Measurements from ENCODE around the gene ADCY9. TPM values are rescaled to one million over a fixed set of nuclear protein-coding genes. Genes with fewer than 3 reads are reported as not detected.
A peak's percentile ranks its signal among the peaks of the same experiment; 100 is the strongest.

ADCY9 gene
- total RNA-seq, 2 experiments from 2014 or later: 3.8 to 4.9 TPM

DNA sequence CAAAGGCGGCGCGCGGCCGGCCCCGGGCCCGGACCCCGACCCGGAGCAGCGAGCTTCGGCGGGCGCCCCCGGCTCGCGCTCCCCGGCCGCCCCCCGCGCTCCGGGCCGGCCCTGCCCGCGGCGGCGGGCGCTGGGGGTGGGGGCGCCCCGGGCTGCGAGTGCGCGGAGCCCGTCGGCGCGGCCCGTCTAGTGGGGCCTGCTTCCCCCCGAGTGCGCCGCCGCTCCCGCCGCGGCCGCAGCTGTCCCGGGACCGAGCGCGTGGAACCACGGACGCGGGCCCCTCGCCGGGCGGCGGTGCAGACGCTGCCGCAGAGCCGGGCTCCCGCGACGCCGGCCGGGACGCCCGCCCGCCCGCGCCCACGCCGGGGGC is 308 bp downstream of the ADCY9 start:
- peak overlapping the region; percentile 69 for H3K4me3 Mint-ChIP-seq
- intact Hi-C loops (cut with micrococcal nuclease): loop anchor here (1.0 to 2.0 kb wide), 2 partner anchors 67 to 137 kb away; no protein-coding TSS in a partner anchor
- H3K27me3 Mint-ChIP-seq: no peaks in the 10 kb centered on the region
- POLR2A ChIA-PET: interaction anchor here (0.6 to 2.2 kb wide), 2 partner anchors 77 to 138 kb away, joined by 8 to 10 read pairs; no protein-coding TSS in a partner anchor
- CTCF ChIA-PET: interaction anchor here (0.6 to 2.3 kb wide), 2 partner anchors 138 to 504 kb away, joined by 3 to 20 read pairs; no protein-coding TSS in a partner anchor
- peaks cover 43% of the 10 kb centered on the region for H3K4me1 Mint-ChIP-seq (ENCODE audit: low read depth)
- DNase-seq: no peak
- no peaks in the 10 kb centered on the region for H3K9me3 Mint-ChIP-seq
- no peak overlapping the region for H3K27ac Mint-ChIP-seq
- H3K36me3 Mint-ChIP-seq: peaks cover 6% of the 10 kb centered on the region

DNA sequence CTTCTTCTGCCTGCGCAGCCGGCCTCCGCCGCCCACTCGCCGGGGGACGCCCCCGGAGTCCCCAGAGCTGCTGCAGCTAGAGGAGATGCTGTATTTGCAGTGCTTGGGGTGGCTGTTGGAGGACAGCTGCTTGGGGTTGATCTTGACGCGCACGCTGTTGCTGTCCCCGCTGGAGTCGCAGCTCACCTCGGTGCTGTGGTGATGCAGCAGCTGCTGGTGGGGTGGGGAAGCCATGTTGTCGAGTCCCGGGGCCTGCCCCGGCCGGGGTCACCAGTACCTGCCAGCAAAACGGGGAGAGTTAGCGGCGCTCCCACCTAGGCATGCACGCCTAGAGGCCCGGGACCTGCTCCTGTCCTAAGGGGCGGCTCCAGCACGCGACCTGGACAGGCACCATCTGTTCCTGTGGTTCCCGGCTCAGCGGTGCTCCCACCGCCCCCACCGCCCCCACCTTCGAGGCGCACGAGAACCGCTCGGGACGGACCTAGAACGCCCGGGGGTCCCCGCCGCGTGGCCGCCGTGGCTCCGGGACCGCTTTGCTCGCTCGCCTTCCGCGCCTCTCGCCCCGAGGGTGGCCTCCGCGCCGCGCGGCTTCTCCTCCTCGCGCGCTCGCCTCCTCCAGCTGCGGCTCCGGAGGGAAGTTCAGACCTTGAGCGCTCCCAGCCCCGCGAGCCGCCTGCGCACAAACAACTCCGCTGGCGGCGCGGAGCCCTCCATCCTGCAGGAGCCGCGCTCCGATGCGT is 863 bp downstream of the ADCY9 start:
- intact Hi-C loops (cut with micrococcal nuclease): loop anchor here (1.0 kb wide), 1 partner anchor 138 kb away; no protein-coding TSS in a partner anchor
- peak overlapping the region; percentile 69 for H3K4me3 Mint-ChIP-seq
- H3K4me1 Mint-ChIP-seq (ENCODE audit: low read depth): peaks cover 45% of the 10 kb centered on the region
- CTCF ChIA-PET: interaction anchor here (0.6 to 2.3 kb wide), 3 partner anchors 74 to 503 kb away, joined by 3 to 20 read pairs (median 4); no protein-coding TSS in a partner anchor
- peaks cover 6% of the 10 kb centered on the region for H3K36me3 Mint-ChIP-seq
- no peak overlapping the region for H3K27ac Mint-ChIP-seq
- peak; percentile 53 for DNase-seq
- POLR2A ChIA-PET: interaction anchor here (0.6 to 2.2 kb wide), 2 partner anchors 78 to 138 kb away, joined by 8 to 10 read pairs; no protein-coding TSS in a partner anchor
- H3K9me3 Mint-ChIP-seq: no peaks in the 10 kb centered on the region
- no peaks in the 10 kb centered on the region for H3K27me3 Mint-ChIP-seq

DNA sequence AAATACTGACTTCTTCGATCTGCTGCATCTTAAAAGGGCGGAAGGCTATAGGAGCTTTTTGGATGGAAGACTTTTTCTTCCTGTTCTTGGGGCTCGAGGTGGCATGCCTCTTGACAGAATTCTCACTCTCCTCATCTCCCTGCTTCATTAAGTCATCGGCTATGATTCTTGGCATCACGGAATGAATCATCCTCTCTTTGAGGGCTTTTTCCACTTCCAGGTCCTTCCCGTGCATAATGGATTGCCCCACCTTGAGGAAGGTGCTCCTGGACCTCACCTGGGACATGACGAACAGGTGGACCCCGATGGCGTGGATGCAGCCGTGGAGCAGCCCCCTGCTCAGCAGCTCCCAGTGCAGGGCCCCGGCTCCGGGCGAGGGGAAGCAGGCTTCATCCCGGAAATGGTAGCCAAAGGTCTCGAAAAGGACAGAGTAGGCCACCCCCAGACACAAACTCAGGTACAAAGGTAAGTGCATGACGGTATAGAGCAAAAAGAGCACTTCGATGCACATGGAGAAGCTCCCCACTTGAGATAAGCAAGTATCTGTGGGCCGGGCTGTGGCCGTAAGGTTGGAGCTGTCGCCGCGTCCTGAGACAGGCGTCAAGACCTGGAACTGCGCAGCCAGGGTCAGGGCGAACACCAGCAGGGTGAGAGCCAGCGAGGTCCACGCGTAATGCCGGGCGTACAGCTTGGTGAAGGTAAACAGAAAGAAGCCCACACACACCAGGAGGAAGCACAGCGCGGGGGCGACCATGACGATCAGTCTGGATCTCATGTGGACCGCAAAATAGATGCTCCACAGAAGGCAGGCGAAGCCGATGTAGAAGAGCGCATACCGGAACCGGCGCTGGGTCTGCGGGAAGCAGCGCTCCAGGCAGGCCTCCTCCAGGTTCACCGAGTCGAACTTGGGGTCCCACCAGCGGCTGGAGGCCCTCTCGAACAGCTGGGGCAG is 1.7 kb downstream of the ADCY9 start:
- ChIA-PET POLR2A (interaction anchor here (2.2 kb wide), 1 partner anchor 139 kb away, joined by 10 read pairs; no protein-coding TSS in a partner anchor), CTCF (interaction anchor here (2.3 to 3.5 kb wide), 2 partner anchors 139 kb away, joined by 19 to 20 read pairs; no protein-coding TSS in a partner anchor)
- DNase-seq: no peak
- Mint-ChIP-seq H3K27ac (no peak overlapping the region), H3K4me3 (peak overlapping the region; percentile 69), H3K36me3 (peaks cover 6% of the 10 kb centered on the region), H3K27me3 (no peaks in the 10 kb centered on the region), H3K4me1 (ENCODE audit: low read depth) (peaks cover 47% of the 10 kb centered on the region), H3K9me3 (no peaks in the 10 kb centered on the region)
- intact Hi-C loops (cut with micrococcal nuclease): loop anchor here (1.0 kb wide), 1 partner anchor 139 kb away; no protein-coding TSS in a partner anchor

DNA sequence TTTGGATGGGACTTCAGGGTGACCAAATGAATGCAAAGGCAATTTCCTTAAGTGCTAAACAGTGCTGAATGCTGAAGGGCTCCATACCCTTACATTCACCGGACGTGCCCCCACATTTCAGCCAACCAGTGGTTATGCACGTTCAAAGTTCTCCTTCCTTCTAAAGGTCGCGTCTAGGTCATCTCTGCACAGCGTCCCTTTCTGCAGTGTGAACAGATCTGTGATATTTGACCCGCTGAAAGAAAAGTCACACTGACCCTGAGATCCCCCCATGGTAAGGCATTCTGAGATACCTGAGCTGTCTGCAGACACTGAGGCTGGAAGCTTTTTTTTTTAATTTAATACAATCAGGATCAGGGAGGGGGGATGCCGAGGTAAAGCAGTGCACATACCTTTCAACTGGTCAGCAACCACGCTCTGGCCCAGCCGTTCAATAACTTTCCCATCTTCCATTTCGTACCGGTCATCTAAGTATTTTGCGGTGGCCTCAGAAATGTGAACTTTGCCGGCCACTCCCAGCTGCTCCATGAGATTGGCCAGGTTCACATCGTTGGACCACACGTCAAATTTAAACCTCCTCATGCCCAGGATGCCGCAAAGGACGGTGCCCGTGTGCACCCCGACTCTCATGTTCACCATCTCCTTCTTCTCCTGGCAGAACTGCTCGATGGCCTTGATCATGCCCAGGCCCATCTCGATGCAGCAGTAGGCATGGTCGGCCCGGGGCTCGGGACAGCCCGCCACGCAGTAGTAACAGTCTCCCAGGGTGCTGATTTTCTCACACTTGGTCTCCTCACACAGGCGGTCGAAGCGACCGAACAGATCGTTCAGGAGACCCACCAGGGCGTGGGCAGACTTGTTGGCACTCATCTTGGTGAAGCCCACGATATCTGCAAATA is 2.6 kb downstream of the ADCY9 start:
- Mint-ChIP-seq H3K36me3 (peaks cover 6% of the 10 kb centered on the region), H3K4me1 (ENCODE audit: low read depth) (peaks cover 48% of the 10 kb centered on the region), H3K27me3 (no peaks in the 10 kb centered on the region), H3K9me3 (no peaks in the 10 kb centered on the region), H3K27ac (no peak overlapping the region), H3K4me3 (peak overlapping the region; percentile 23)
- CTCF ChIA-PET: interaction anchor here (1.0 to 3.5 kb wide), 2 partner anchors 140 to 175 kb away, joined by 3 to 19 read pairs; no protein-coding TSS in a partner anchor
- intact Hi-C loops (cut with micrococcal nuclease): no loop called here
- POLR2A ChIA-PET: no interaction called here
- DNase-seq: no peak

DNA sequence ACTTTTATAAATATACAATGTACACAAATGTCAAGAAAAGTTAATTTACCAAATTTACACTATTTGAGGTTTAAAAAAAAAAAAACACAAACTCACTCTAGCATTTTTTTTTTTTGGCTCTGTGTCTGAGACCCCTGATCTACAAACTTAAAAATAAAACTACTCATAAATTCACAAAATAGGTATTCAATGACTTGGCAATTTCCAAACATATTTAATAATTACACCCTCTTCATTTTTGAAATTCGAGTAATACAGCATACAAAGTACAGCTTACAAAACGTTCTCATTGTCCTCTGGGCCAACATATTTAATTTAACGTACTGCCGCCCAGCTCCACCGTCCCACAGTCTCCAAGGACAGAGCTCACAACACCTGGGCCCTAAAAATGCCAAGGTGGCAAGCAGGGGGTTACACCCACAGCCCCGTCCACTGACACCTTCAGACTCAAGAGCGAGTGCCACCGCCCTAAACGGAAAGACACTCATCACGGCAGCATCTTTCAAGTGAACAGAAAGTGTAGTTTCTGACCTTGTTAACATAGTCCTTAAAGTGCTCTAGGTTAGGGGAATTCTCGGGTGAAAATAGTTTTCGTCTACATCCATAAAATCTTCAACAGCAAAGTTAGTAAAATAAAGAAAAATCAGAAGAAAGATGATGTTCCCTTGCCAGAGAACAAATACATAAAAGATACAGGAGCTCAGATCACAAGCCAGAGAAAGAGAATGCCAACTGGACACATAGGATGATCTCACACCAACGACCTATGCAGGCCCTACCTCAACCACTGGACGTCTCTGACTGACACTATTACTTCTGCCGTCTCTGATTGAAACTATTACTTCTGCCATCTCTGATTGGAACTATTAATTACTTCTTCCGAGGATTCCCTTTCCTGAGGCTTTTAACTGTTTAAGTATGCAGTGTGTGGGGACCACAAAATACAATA is 4.2 kb downstream of the ADCY9 start:
- ChIA-PET POLR2A (no interaction called here), CTCF (interaction anchor here (1.0 to 3.5 kb wide), 5 partner anchors 19 to 291 kb away, joined by 3 to 19 read pairs (median 3); no protein-coding TSS in a partner anchor)
- Mint-ChIP-seq H3K36me3 (peaks cover 6% of the 10 kb centered on the region), H3K4me1 (ENCODE audit: low read depth) (peaks cover 45% of the 10 kb centered on the region), H3K27me3 (no peaks in the 10 kb centered on the region), H3K9me3 (no peaks in the 10 kb centered on the region), H3K4me3 (no peak overlapping the region), H3K27ac (no peak overlapping the region)
- no peak for DNase-seq
- intact Hi-C loops (cut with micrococcal nuclease): no loop called here

DNA sequence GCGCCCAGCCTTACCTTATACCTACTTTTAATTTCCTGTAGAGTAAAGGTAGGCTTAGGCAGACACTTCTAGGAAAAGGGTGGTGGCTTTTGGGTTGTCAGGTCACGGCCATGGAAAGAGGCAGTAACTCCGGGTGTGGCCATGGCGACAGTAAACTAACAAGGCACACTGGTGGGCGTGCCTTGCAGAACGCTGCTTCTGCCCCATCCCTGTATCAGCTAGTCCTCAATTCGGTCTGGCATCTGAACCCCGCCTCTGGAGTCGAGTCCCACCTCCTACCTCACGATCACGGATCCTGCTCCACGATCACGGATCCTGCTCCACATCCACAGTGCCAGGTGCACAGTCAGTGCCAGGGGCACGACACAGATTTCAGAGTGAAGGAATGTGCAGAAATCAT is 5.6 kb downstream of the ADCY9 start:
- DNase-seq: no peak
- Mint-ChIP-seq H3K9me3 (no peaks in the 10 kb centered on the region), H3K27ac (no peak overlapping the region), H3K4me3 (no peak overlapping the region), H3K27me3 (no peaks in the 10 kb centered on the region), H3K36me3 (peaks cover 10% of the 10 kb centered on the region), H3K4me1 (ENCODE audit: low read depth) (peaks cover 43% of the 10 kb centered on the region)
- ChIA-PET POLR2A (no interaction called here), CTCF (interaction anchor here (3.5 kb wide), 1 partner anchor 143 kb away, joined by 19 read pairs; no protein-coding TSS in a partner anchor)
- intact Hi-C loops (cut with micrococcal nuclease): no loop called here

DNA sequence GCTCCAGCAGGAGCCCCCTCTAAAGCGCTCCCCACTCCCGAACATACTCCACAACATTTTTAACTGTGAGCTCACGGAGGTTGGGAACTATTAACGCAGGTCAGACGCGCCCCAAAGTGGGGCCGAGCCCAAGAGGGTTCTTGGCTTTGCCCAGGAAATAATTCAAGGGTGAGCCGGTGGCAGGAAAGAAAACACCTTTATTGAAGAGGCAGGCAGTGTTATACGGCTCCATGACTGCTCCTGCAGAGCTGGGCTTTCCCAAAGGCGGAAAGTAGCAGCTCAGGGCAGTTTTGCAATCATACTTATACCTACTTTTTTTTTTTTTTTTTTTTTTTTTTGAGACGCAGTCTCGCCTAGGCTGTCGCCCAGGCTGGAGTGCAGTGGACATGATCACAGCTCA is 6.2 kb downstream of the ADCY9 start:
- H3K4me1 Mint-ChIP-seq (ENCODE audit: low read depth): peaks cover 43% of the 10 kb centered on the region
- no peak overlapping the region for H3K27ac Mint-ChIP-seq
- no peaks in the 10 kb centered on the region for H3K9me3 Mint-ChIP-seq
- ChIA-PET CTCF (no interaction called here), POLR2A (no interaction called here)
- intact Hi-C loops (cut with micrococcal nuclease): no loop called here
- no peak for DNase-seq
- H3K27me3 Mint-ChIP-seq: no peaks in the 10 kb centered on the region
- peaks cover 10% of the 10 kb centered on the region for H3K36me3 Mint-ChIP-seq
- H3K4me3 Mint-ChIP-seq: no peak overlapping the region

DNA sequence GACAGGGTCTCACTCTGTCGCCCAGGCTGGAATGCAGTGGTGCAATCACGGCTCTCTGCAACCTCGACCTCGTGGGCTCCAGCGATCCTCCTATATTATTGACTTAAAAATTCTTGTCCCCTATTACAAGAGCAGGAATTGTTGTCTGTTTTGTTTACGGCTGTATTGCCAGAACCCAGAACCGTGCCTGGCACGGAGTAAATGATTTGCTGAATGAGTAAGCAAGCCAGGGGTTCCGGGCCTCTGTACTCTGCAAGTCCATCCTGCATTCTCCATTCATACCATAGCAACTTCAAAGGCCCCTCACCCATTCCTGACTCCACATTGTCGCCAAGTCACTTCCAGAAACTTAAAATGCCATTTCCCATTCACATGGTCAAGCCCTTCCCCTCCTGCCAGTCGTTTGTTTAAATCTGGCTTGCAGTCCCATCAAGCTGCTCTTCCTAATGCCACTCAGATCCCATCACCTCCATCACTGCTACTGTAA is 6.9 kb downstream of the ADCY9 start:
- Mint-ChIP-seq H3K4me1 (ENCODE audit: low read depth) (peaks cover 40% of the 10 kb centered on the region), H3K9me3 (no peaks in the 10 kb centered on the region), H3K27me3 (no peaks in the 10 kb centered on the region), H3K36me3 (peaks cover 7% of the 10 kb centered on the region), H3K4me3 (no peak overlapping the region), H3K27ac (no peak overlapping the region)
- POLR2A ChIA-PET: no interaction called here
- CTCF ChIA-PET: no interaction called here
- intact Hi-C loops (cut with micrococcal nuclease): no loop called here
- no peak for DNase-seq

DNA sequence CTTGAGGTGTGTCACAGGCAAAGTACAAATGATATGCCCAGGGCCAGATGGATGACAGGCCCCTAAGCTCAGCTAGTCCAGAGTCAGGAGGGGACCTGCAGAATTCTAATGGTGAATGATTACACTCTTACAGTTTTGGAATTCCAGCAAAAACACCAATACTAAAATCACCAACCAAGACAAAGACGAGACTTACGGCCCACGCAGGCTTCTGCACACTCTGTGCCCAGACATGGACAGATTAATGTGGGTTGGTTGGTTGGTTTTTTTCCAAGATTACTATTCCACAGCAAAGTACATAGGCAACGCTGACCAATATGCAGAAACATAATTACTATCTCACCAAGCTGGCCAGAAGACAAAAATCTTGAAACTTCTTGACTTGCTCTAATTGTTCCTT is 9.7 kb downstream of the ADCY9 start:
- Mint-ChIP-seq H3K27ac (no peak overlapping the region), H3K4me1 (ENCODE audit: low read depth) (peaks cover 17% of the 10 kb centered on the region), H3K4me3 (no peak overlapping the region), H3K27me3 (no peaks in the 10 kb centered on the region), H3K36me3 (peaks cover 3% of the 10 kb centered on the region), H3K9me3 (no peaks in the 10 kb centered on the region)
- CTCF ChIA-PET: no interaction called here
- intact Hi-C loops (cut with micrococcal nuclease): no loop called here
- POLR2A ChIA-PET: no interaction called here
- no peak for DNase-seq

DNA sequence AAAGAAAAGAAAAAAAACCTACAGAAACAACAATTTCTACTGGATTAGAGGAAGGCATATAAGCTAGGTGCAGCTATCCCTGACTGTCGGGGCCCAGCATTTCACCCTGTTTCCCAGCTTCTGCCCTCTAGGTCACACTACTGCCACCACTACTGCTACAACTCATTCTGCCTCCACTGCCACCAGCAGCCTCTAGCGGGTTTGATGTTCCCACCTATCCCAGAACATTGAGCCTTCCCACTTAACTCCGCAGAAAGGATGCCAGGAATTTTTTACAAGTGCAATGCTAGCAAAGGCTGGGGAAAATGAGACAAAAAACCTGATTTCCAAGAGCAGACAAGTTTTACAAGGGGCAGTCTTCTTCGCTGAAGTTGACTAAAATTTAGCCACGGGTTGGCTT is 10.4 kb downstream of the ADCY9 start:
- Mint-ChIP-seq H3K9me3 (no peaks in the 10 kb centered on the region), H3K27me3 (no peaks in the 10 kb centered on the region), H3K4me1 (ENCODE audit: low read depth) (peaks cover 11% of the 10 kb centered on the region), H3K27ac (no peak overlapping the region), H3K36me3 (peaks cover 3% of the 10 kb centered on the region), H3K4me3 (no peak overlapping the region)
- DNase-seq: no peak
- intact Hi-C loops (cut with micrococcal nuclease): no loop called here
- CTCF ChIA-PET: no interaction called here
- POLR2A ChIA-PET: no interaction called here

Measured in activated CD4-positive, alpha-beta memory T cell treated with anti-CD3 and anti-CD28 coated beads for 36 hours (primary cell).